Neuronal stem cell (in vitro differentiated cells): Measurements from ENCODE around the gene LHFPL2.

Source experiments
- DNase-seq: peaks from one replicate; pipeline ENCODE4 v3.0.0-alpha.2; 2013; ENCODE audit warnings: low spot score
- H2AFZ ChIP-seq: one replicate; pipeline ENCODE4 v1.6.1; 2013; ENCODE audit warnings: mild to moderate bottlenecking, low read length, inconsistent platforms
- H2AK5ac ChIP-seq: 2 replicates; pipeline ENCODE4 v1.6.1; 2013; ENCODE audit warnings: low read depth, mild to moderate bottlenecking, inconsistent platforms, low read length, moderate library complexity, mixed read lengths
- H2BK120ac ChIP-seq: 2 replicates; pipeline ENCODE4 v1.6.1; 2013; ENCODE audit warnings: low read depth, mild to moderate bottlenecking, inconsistent platforms, low read length, moderate library complexity, mixed read lengths
- H2BK12ac ChIP-seq: one replicate; pipeline ENCODE4 v1.6.1; 2013; ENCODE audit warnings: low read length, inconsistent platforms
- H2BK15ac ChIP-seq: 2 replicates; pipeline ENCODE4 v1.6.1; 2013; ENCODE audit warnings: mild to moderate bottlenecking, low read length, inconsistent platforms, mixed read lengths
- H2BK5ac ChIP-seq: one replicate; pipeline ENCODE4 v1.6.1; 2013; ENCODE audit warnings: inconsistent platforms, mild to moderate bottlenecking, low read length, moderate library complexity
- H3K14ac ChIP-seq: one replicate; pipeline ENCODE4 v1.6.1; 2013; ENCODE audit warnings: low read length, inconsistent platforms
- H3K18ac ChIP-seq: 2 replicates; pipeline ENCODE4 v1.6.1; 2013; ENCODE audit warnings: low read length, inconsistent platforms
- H3K23ac ChIP-seq: 2 replicates; pipeline ENCODE4 v1.6.1; 2013; ENCODE audit warnings: low read depth, mild to moderate bottlenecking, mixed read lengths, low read length, inconsistent platforms; ENCODE audit not compliant: poor library complexity
- H3K27ac ChIP-seq: replicated peaks from 3 replicates; pipeline ENCODE4 v1.5.1; 2013; ENCODE audit warnings: low read length, inconsistent platforms
- H3K27me3 ChIP-seq, 3 experiments: 2 replicates each; pipeline ENCODE4 v1.6.1; 2013; ENCODE audit warnings: low read length in 3 of 3, mild to moderate bottlenecking in 2 of 3, inconsistent platforms in 1 of 3, low read depth in 1 of 3, mixed read lengths in 1 of 3, moderate library complexity in 1 of 3; ENCODE audit not compliant: control insufficient read depth in 3 of 3, insufficient read depth in 3 of 3
- H3K36me3 ChIP-seq, 2 donors: replicated peaks in 1 of 2; 2 replicates each; pipeline ENCODE4 v1.6.1; 2013; ENCODE audit warnings: low read length in 2 of 2; ENCODE audit not compliant: control insufficient read depth in 2 of 2, insufficient read depth in 2 of 2
- H3K4ac ChIP-seq: 2 replicates; pipeline ENCODE4 v1.6.1; 2013; ENCODE audit warnings: inconsistent platforms, mild to moderate bottlenecking, low read length, moderate library complexity
- H3K4me1 ChIP-seq, 2 donors: 1 replicate in 1 of 2; 2 replicates in 1 of 2; pipeline ENCODE4 v1.6.1; 2013; ENCODE audit warnings: low read length in 2 of 2, low read depth in 1 of 2; ENCODE audit not compliant: control insufficient read depth in 2 of 2, insufficient read depth in 1 of 2
- H3K4me2 ChIP-seq: one replicate; pipeline ENCODE4 v1.6.1; 2013; ENCODE audit warnings: mild to moderate bottlenecking, low read length, inconsistent platforms; ENCODE audit not compliant: insufficient read depth, poor library complexity, severe bottlenecking
- H3K4me3 ChIP-seq, 2 donors: 2 replicates each; pipeline ENCODE4 v1.5.1; 2013; ENCODE audit warnings: low read length in 2 of 2, mild to moderate bottlenecking in 2 of 2, inconsistent platforms in 1 of 2, moderate library complexity in 1 of 2
- H3K79me1 ChIP-seq: one replicate; pipeline ENCODE4 v1.6.1; 2013; ENCODE audit warnings: low read depth, mild to moderate bottlenecking, inconsistent platforms, low read length, moderate library complexity
- H3K9ac ChIP-seq: one replicate; pipeline ENCODE4 v1.6.1; 2013; ENCODE audit warnings: mild to moderate bottlenecking, low read depth, low read length, inconsistent platforms; ENCODE audit not compliant: poor library complexity
- H3K9me3 ChIP-seq, 2 donors: replicated peaks in 1 of 2; 2 replicates each; pipeline versions ENCODE3 to v1.6.1; 2013; ENCODE audit warnings: low read length in 2 of 2, mild to moderate bottlenecking in 2 of 2, inconsistent platforms in 1 of 2, low read depth in 1 of 2, mixed read lengths in 1 of 2, moderate library complexity in 1 of 2; ENCODE audit not compliant: control insufficient read depth in 2 of 2, insufficient read depth in 1 of 2
- H4K8ac ChIP-seq: one replicate; pipeline ENCODE4 v1.6.1; 2013; ENCODE audit warnings: low read depth, mild to moderate bottlenecking, inconsistent platforms, low read length, moderate library complexity
- H4K91ac ChIP-seq: one replicate; pipeline ENCODE4 v1.6.1; 2013; ENCODE audit warnings: low read length, low read depth, mild to moderate bottlenecking, inconsistent platforms; ENCODE audit not compliant: poor library complexity
- WGBS, 2 donors: extraction: QIAGEN DNeasy Blood & Tissue Kit; methylation state at CpG; one replicate each; pipeline ENCODE4 v1.1.7; 2013; ENCODE audit warnings: missing lambda C conversion rate in 2 of 2, mixed read lengths in 1 of 2; ENCODE audit not compliant: insufficient read length in 2 of 2, insufficient replicate concordance in 1 of 2; ENCODE audit errors: extremely low coverage in 2 of 2; 5-methylcytosine and 5-hydroxymethylcytosine counted together

LHFPL2 gene

GRCh38 chr5:78503958-78504653 lies 144.5 kb downstream of the LHFPL2 start:
- DNase-seq: no peak
- H3K27ac ChIP-seq: no peak overlapping the region
- H3K18ac ChIP-seq: no peak overlapping the region
- H2AK5ac ChIP-seq: no peak overlapping the region
- no peak overlapping the region for H4K8ac ChIP-seq
- no peak overlapping the region for H2BK120ac ChIP-seq
- H3K4ac ChIP-seq: no peak overlapping the region
- H2BK12ac ChIP-seq: no peak overlapping the region
- H2AFZ ChIP-seq: no peak overlapping the region
- H2BK5ac ChIP-seq: no peak overlapping the region
- H3K9me3 ChIP-seq: no peaks in the 10 kb centered on the region
- no peak overlapping the region for H3K23ac ChIP-seq
- H4K91ac ChIP-seq: no peak overlapping the region
- peaks cover 1% of the 10 kb centered on the region for H3K79me1 ChIP-seq
- WGBS, 2 donors: no CpG with 5 or more reads among the region's 4 CpGs
- no peak overlapping the region for H3K9ac ChIP-seq
- H3K4me2 ChIP-seq: no peak overlapping the region
- H2BK15ac ChIP-seq: no peak overlapping the region
- no peaks in the 10 kb centered on the region for H3K27me3 ChIP-seq
- H3K4me1 ChIP-seq: peaks cover 8 to 9% of the 10 kb centered on the region in 2 donors
- no peaks in the 10 kb centered on the region for H3K36me3 ChIP-seq
- no peak overlapping the region for H3K14ac ChIP-seq
- no peak overlapping the region for H3K4me3 ChIP-seq

- Histone ChIP-seq H3K4me1 (peaks cover 4 to 6% of the 10 kb centered on the region in 2 donors), H3K4me2 (no peak overlapping the region), H4K8ac (no peak overlapping the region), H3K4me3 (no peak overlapping the region), H3K9me3 (no peaks in the 10 kb centered on the region), H2BK12ac (no peak overlapping the region), H3K14ac (no peak overlapping the region), H3K18ac (no peak overlapping the region), H3K27ac (no peak overlapping the region), H3K4ac (no peak overlapping the region), H3K36me3 (no peaks in the 10 kb centered on the region), H4K91ac (no peak overlapping the region), H2AK5ac (no peak overlapping the region), H2BK5ac (no peak overlapping the region), H2BK120ac (no peak overlapping the region), H2AFZ (no peak overlapping the region), H3K9ac (no peak overlapping the region), H3K23ac (no peak overlapping the region), H3K27me3 (no peaks in the 10 kb centered on the region), H2BK15ac (no peak overlapping the region), H3K79me1 (no peaks in the 10 kb centered on the region)
- no peak for DNase-seq
- WGBS, 2 donors: no CpG with 5 or more reads among the region's 9 CpGs
Measured at GRCh38 chr5:78501411-78502352, 146.9 kb downstream of the LHFPL2 start.

GRCh38 chr5:78500871-78501270 lies 147.7 kb downstream of the LHFPL2 start:
- no peak overlapping the region for H4K8ac ChIP-seq
- H2BK120ac ChIP-seq: no peak overlapping the region
- no peak overlapping the region for H3K14ac ChIP-seq
- H3K4ac ChIP-seq: no peak overlapping the region
- no peak overlapping the region for H2BK5ac ChIP-seq
- H3K23ac ChIP-seq: no peak overlapping the region
- H3K18ac ChIP-seq: no peak overlapping the region
- H2AK5ac ChIP-seq: no peak overlapping the region
- DNase-seq: no peak
- H3K27me3 ChIP-seq: no peaks in the 10 kb centered on the region
- H4K91ac ChIP-seq: no peak overlapping the region
- H2BK12ac ChIP-seq: no peak overlapping the region
- no peak overlapping the region for H3K9ac ChIP-seq
- H3K36me3 ChIP-seq: no peaks in the 10 kb centered on the region
- no peak overlapping the region for H3K4me3 ChIP-seq
- no peaks in the 10 kb centered on the region for H3K9me3 ChIP-seq
- no peak overlapping the region for H3K27ac ChIP-seq
- no peak overlapping the region for H2BK15ac ChIP-seq
- H3K4me2 ChIP-seq: no peak overlapping the region
- no CpG with 5 or more reads among the region's 5 CpGs for WGBS, 2 donors
- no peaks in the 10 kb centered on the region for H3K79me1 ChIP-seq
- no peak overlapping the region for H2AFZ ChIP-seq
- peaks cover 4 to 7% of the 10 kb centered on the region in 2 donors for H3K4me1 ChIP-seq

GRCh38 chr5:78500028-78500427 lies 148.5 kb downstream of the LHFPL2 start:
- Histone ChIP-seq H3K9ac (no peak overlapping the region), H2AFZ (no peak overlapping the region), H3K18ac (no peak overlapping the region), H4K91ac (no peak overlapping the region), H3K36me3 (no peaks in the 10 kb centered on the region), H3K4me3 (no peak overlapping the region), H2BK15ac (no peak overlapping the region), H3K27me3 (no peaks in the 10 kb centered on the region), H2BK120ac (no peak overlapping the region), H3K4me2 (no peak overlapping the region), H3K79me1 (no peaks in the 10 kb centered on the region), H3K14ac (no peak overlapping the region), H3K27ac (no peak overlapping the region), H3K9me3 (no peaks in the 10 kb centered on the region), H2AK5ac (no peak overlapping the region), H2BK12ac (no peak overlapping the region), H4K8ac (no peak overlapping the region), H3K4me1 (peaks cover 9 to 11% of the 10 kb centered on the region in 2 donors), H3K23ac (no peak overlapping the region), H2BK5ac (no peak overlapping the region), H3K4ac (no peak overlapping the region)
- WGBS, 2 donors: no CpG with 5 or more reads among the region's 2 CpGs
- DNase-seq: no peak
